ENCODE results near the gene ATG101.

ATG101 gene

DNA sequence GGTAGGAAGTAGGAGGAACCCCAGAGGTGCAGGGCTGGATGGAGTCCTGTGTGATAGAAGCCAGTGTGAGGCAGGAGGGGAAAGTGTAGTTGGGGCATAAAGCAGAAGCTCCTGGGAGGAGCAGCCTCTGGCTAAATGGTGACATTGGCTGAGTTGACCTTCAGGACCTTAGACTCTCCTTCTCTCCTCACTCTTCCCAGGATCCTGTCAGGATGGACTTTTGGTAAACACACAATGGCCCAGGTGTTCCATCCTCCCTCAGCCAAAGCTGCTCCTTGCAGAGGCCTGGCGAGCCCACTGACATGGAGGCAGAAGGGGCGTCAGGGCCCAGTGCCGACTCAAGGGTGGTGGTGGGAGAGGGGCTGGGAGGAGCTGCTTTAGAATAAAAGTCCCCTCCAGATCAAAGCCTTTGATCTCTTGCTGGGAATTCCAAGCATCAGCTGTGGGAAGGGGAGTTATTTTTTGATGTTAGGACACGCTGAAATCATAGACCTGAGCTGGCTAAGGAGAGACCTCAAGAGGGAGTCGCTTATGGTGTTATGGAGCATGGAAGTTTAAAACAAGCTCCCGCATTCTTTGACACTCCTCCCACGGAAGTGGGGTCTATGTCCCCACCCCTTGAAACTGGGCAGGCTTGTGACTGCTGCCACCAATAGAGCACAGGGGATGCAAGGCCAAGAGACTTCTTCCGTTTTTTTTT lies 53.9 kb downstream of the ATG101 start:
- DNase-seq (ENCODE audit: low read depth, low spot score) = no peak
- ChIA-PET CTCF (interaction anchor here (1.0 to 12.8 kb wide), 15 partner anchors 12 to 882 kb away, joined by 3 to 387 read pairs (median 8); partner anchors contain the start of genes ATG101 and TAMALIN), POLR2A (no interaction called here)
- no peak for TF ChIP-seq CTCF (IDR thresholded peaks at IDR 0.05; ENCODE audit: insufficient read depth, low read length, missing control alignments)
- H3K4me3 ChIP-seq (ENCODE audit: low read depth, low read length) = no peak overlapping the region

- CTCF ChIA-PET = interaction anchor here (1.0 to 12.8 kb wide), 6 partner anchors 10 to 743 kb away, joined by 3 to 387 read pairs (median 4); no protein-coding TSS in a partner anchor
- no peak for TF ChIP-seq CTCF (IDR thresholded peaks at IDR 0.05; ENCODE audit: insufficient read depth, low read length, missing control alignments)
- POLR2A ChIA-PET = interaction anchor here (1.0 kb wide), 1 partner anchor 55 kb away, joined by 4 read pairs; the partner anchor contains the start of gene ATG101
- H3K4me3 ChIP-seq (ENCODE audit: low read depth, low read length) = no peak overlapping the region
- no peak for DNase-seq (ENCODE audit: low read depth, low spot score)
These were observed 55.7 kb downstream of the ATG101 start for GRCh38 chr12:52125476-52125900.

- no peak for TF ChIP-seq CTCF (IDR thresholded peaks at IDR 0.05; ENCODE audit: insufficient read depth, low read length, missing control alignments)
- CTCF ChIA-PET = interaction anchor here (1.0 to 12.8 kb wide), 5 partner anchors 10 to 742 kb away, joined by 3 to 387 read pairs (median 6); no protein-coding TSS in a partner anchor
- DNase-seq (ENCODE audit: low read depth, low spot score) = no peak
- H3K4me3 ChIP-seq (ENCODE audit: low read depth, low read length) = no peak overlapping the region
- POLR2A ChIA-PET = interaction anchor here (1.0 kb wide), 1 partner anchor 56 kb away, joined by 4 read pairs; the partner anchor contains the start of gene ATG101
These were observed 56.3 kb downstream of the ATG101 start for GRCh38 chr12:52126050-52126604.
